GM12875 (cell line): ENCODE measurements around the gene PDE2A.
A peak's percentile ranks its signal among the peaks of the same experiment; 100 is the strongest.

Experiments
- H3K4me3 ChIP-seq: one replicate; pipeline ENCODE4 v1.5.1; 2011; ENCODE audit warnings: low read depth, low read length, control low read depth
- CTCF ChIP-seq: IDR thresholded peaks from 2 replicates; pipeline ENCODE4 v1.5.1; 2011; ENCODE audit warnings: low read depth, mild to moderate bottlenecking, control low read depth, inconsistent platforms, low read length, moderate library complexity, borderline replicate concordance; ENCODE audit not compliant: insufficient read depth

Gene PDE2A

GRCh38 chr11:72594493-72595291 is 79.5 kb downstream of the PDE2A start:
- H3K4me3 ChIP-seq = no peak overlapping the region
- TF ChIP-seq CTCF = no peak

- H3K4me3 ChIP-seq = no peak overlapping the region
- no peak for TF ChIP-seq CTCF
These were observed 81.3 kb downstream of the PDE2A start for GRCh38 chr11:72592698-72593495.

- H3K4me3 ChIP-seq = no peak overlapping the region
- no peak for TF ChIP-seq CTCF
These were observed 82.3 kb downstream of the PDE2A start for GRCh38 chr11:72591785-72592502.

GRCh38 chr11:72591023-72591422 is 83.2 kb downstream of the PDE2A start:
- no peak overlapping the region for H3K4me3 ChIP-seq
- no peak for TF ChIP-seq CTCF

- peak; percentile 49; the same call in 1 of the 2 replicates for TF ChIP-seq CTCF
- no peak overlapping the region for H3K4me3 ChIP-seq
These were observed 84.1 kb downstream of the PDE2A start for GRCh38 chr11:72589802-72590761.
